GM21423 (cell line): Measurements from ENCODE around the gene TLCD4.

Experiments used
- ATAC-seq: cut with Tn5 transposase; IDR thresholded peaks from one replicate; pipeline ENCODE4 v1.9.1; 2021; ENCODE audit warnings: mild to moderate bottlenecking, moderate library complexity; ENCODE audit not compliant: unreplicated experiment

Gene TLCD4

DNA sequence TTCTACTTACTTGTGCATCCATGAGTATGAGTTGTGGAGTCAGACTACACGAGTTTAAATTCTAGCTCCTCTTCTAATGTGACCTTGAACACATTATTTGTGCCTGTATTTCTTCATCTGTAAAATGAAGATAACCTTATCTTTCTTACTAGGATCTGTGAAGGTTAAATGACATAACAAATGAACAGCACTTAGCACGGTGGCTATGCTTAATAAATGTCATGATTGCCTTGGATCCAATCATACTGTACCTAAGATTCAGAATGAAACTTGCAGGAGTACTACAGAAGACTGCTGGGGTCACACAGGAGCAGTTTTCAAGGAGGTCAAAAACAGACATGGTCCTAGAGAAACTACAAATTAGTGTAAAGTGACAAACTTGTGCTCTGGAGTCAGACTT, 22.2 kb upstream of the TLCD4 start:
- no peak for ATAC-seq

DNA sequence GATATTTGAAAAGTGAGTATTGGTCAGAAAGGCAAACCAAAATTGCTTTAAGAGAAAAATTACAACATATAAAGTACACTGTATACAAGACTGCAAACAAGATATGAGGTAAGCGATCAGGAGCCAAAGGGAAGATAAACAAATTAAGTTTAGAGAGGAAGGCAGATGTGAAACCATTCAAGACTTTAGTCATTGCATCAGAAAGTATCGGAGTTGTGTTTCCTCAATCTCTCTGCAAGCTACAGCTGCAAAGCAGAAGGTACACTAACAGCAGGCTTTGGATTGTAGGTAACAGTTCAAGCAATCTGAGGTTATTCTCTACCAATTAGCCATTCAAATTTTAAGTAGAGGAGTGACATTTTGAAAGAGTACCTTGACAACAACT, 21.3 kb upstream of the TLCD4 start:
- no peak for ATAC-seq

GRCh38 chr1:95096218-95096841, 20.8 kb upstream of the TLCD4 start:
- no peak for ATAC-seq

DNA sequence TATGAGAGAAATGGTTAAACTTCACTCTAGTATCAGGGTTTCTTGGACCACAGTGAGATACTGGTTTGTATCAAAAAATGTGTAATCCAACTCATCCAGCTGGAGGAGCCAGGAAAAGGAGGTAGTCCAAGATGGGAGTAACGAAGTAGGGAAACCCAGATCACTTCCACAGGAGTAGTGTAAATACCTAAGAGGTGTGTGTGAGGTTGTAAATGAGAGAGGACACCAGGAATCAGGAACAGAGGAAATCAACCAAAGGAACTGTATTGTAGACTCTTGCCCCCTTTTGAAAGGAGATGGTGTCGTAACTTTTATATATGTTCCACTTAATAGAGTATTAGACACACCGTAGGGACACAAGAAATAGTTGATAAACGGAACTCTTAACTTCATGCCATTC, 19.7 kb upstream of the TLCD4 start:
- no peak for ATAC-seq

DNA sequence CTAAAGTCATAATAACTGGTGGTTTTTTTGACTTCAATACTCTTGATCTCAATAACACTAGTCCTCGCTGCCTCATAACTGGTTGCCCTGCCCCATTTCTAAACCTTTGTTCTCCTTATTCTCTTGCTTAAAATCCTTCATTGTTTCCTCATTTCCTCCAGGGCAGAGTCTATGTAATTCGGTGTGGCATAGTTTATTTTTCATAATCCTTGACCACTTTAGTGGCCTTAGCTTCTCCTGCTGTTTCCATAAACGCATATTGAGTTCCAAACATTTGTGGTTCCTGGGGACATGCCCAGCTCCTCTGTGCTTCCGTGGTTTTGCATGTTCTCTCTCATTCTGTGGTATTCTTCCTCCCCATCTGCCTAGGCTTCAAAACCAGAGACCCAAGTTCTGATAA, 19.0 kb upstream of the TLCD4 start:
- ATAC-seq = no peak

- ATAC-seq = no peak
These were observed 8.4 kb upstream of the TLCD4 start for GRCh38 chr1:95108792-95109191.

DNA sequence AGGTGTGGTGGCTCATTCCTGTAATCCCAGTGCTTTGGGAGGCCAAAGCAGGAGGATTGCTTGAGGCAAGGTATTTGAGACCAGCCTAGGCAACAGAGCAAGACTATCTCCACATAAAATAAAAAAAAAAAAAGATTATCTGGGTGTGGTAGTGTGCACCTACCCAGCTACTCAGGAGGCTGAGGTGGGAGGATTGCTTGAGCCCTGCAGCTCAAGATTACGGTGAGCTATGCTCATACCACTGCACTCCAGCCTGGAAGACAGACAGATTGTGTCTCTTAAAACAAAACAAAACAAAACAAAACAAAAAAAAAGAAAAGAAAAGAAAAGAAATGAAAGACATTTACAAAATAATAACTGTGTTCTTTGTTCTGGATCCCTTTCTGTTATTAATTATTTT, 6.1 kb upstream of the TLCD4 start:
- ATAC-seq = no peak

- ATAC-seq = no peak
These were observed 3.5 kb upstream of the TLCD4 start for GRCh38 chr1:95113684-95114083.

DNA sequence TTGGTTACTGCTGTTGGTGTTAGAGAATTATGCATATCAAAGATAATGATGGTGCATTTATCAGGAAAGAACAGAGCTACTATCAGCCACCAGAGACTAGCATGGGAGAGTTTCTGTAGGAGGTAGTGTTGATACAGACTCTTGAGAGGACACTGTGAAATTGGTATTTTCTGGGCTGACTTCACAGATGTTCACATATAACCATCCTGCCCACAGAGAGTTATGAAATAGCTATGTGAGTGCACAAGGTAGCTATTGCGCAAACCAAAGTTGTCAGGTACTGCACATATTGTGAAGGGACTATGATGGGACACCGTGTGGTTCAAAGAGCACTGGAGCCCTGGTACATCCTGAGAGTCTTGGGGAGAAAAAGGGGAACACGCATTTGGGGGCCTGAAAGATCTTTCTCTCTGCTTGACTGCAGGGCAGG, 1.4 kb upstream of the TLCD4 start:
- no peak for ATAC-seq

DNA sequence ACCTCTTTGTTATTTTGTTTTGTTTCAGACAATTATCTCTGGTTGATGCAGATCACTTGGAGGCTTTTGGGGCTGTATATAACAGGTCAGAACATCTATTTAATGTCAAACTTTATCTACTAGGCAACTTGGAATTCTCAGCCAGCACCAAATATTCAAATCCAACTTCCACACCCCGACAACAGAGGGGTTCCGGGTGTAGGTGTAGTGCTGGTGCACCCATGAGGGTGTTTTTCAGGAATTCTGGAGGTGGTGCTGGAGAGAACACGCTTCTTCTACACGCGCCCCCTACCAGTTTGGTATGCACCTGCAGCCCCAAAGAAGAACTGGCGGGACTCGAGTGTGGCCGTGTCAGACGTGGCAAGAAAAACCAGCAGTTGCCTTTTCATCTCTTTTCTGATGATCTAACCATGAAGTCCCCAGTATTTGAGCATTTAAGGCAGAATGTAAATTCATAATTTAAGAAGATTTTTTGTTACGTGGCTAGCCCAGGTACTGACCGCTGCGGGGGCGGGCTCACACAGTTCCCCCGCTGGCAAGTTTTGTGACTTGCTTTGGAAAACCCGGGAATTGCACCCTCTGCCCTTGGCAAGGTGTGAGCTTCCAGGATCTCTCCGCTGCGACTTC, 462 bp upstream of the TLCD4 start:
- ATAC-seq = peak; percentile 63

DNA sequence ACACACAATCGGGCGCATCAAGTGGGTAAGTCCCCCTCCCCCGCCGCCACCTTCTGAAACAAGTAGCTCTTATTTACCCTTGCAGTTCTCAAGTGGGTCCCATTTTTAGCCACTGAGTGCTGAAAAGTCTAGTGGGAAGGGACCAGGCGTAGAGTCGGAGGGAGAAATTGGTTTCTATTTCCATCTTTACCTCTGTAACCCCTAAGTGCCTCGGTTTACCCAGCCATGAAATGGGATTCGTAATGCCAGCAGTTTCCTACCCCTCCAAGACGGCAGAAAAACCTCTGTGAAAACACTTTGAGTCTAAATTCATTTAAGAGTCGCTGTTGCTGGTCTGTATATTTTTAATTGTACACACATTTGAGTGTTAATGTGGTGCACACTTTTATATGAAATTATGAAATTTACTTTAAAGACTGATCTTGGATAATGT, 928 bp downstream of the TLCD4 start:
- ATAC-seq = no peak

DNA sequence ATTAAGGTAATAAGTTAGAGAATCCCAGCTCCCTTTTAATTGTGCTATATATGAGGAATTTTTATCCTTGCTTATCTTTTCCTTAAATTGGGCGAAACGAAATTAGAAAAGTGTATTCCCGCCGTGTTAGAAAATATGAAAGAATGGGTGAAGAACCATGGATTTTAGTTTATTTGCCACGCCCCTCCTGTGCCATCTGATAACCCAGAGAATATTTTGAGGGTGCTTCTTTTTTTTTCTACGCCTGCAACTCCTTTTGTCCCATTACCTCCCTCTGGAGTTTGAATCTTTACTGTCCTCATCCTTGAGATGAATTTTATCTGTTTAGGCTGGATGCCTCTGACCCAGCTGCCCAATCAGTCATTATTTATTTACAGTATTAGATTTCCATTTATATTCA, 1.6 kb downstream of the TLCD4 start:
- ATAC-seq = no peak

DNA sequence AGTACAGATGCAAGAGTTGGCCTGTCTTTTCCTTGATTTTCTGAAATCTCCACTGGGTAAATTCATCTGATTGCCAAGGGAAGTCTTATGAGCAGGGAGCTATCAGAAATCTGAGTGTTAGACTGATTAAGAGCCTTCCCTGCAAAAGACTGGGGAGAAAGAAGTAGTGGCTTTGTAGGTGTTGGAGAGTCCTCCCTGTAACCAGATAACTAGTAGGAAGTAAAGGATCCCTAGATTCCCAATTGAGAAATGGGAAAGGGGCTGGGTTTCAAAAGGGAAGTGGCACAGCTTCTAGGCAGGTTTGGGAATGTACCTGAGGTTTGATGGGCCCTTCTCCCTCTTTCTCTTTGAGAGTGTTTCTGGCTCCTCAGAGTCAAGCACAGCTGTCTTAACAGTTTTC, 2.1 kb downstream of the TLCD4 start:
- no peak for ATAC-seq

- ATAC-seq = no peak
These were observed 5.1 kb downstream of the TLCD4 start for GRCh38 chr1:95122151-95122697.

DNA sequence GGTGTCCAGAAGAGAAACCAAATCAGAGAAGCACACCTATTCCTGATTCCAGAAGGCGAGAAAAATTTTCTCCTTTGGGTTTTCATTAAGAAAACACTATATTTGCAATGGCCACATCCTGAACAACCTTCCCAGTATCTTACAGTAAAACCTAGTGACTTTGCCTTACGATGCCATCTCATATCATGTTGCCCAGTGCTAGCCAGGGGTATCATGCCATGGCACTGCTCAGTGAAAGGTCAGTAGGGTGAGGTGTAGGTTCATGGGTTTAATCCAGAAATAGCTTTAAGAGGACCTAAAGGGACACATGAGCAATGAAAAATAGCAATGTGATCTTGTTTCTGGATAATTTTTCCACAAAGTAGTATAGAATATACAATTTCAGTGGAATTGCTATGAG, 7.2 kb downstream of the TLCD4 start:
- ATAC-seq = no peak

GRCh38 chr1:95126366-95126765, 9.2 kb downstream of the TLCD4 start:
- ATAC-seq = no peak

DNA sequence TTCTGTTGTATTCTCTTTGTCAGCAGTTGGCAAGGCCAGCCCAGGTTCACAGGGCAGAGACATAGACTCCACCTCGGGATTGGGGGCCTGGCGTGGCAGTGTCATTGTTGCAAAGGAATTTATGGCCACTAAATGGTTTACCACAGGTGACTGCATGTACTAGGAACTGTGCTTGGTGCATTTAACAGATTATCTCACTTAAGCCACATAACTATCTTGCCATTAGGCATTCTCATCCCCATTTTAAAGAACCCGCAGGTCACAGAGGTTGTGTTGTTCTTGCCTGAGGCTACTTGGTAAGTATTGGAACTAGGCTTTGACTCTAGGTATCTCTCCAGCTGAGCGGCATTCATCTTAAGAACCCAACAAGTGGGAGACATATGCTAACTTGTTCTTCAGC, 9.7 kb downstream of the TLCD4 start:
- no peak for ATAC-seq

DNA sequence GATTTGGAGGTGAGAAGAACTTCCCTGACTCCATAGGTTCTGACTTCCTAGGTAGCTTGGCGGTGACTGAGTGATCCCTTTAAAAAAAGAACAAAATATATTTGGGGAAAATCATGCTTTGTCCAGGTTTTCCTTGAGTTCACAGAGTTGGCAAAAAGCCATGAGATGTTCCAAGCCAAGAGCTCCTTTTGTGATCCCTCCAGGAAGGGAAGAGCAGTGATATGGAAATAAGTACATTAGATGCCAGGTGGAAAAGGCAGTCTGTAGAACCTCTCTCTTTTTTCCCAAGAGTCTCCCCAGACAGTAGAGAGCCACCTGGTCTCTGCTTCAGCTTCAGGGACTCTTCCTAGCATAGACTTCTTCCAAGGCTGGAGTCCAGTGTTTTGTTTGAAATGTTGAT, 10.2 kb downstream of the TLCD4 start:
- ATAC-seq = no peak

- no peak for ATAC-seq
These were observed 15.6 kb downstream of the TLCD4 start for GRCh38 chr1:95132762-95133161.

DNA sequence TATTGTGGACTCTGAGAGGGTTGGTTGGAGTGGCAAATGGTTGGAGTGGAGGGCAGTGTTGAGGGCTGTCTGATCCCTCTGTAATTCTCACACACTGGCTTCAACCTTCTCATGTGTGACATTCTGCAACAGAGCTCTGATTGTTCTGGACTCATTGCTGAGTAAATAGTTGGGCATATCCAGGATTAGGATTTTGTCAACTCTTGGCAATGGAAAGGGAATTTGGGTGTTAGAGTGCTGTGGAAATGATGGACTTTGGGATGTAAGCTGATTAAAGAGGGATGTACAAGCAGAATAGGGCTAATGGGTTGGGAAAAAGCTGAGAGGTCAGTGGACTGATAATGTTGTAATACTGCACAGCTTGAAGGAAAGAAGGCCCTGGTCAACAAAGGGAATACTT, 16.5 kb downstream of the TLCD4 start:
- no peak for ATAC-seq

DNA sequence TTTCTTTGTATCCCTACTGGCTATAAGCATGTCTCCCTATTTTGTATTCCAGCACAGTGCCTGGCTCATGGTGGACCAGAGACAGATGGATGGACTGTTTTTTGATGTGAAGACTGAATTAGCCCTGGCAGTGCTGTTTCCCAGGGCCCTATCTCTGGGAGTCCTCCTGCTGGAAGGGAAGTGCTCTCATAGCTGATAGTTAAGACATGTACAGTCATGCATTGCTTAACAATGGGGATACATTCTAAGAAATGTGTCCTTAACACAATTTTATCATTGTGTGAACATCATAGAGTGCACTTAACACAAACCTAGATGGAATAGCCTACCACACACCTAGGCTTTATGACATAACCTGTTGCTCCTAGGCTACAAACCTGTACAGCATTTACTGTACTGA, 21.1 kb downstream of the TLCD4 start:
- no peak for ATAC-seq

DNA sequence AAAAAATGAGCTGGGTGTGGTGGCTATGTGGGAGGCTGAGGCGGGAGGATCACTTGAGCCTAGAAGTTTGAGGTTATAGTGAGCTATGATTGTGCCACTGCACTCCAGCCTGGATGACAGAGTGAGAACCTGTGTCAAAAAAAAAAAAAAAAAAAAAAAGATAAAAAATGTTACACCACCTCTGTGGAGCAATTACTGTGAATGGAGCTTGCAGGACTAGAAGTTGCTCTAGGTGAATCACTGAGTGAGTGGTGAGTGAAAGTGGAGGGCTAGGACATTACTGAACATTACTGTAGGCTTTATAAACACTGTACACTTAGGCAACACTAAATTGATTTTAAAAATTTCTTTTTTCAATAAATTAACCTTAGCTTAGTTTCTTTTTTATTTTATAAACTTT, 21.9 kb downstream of the TLCD4 start:
- ATAC-seq = no peak

DNA sequence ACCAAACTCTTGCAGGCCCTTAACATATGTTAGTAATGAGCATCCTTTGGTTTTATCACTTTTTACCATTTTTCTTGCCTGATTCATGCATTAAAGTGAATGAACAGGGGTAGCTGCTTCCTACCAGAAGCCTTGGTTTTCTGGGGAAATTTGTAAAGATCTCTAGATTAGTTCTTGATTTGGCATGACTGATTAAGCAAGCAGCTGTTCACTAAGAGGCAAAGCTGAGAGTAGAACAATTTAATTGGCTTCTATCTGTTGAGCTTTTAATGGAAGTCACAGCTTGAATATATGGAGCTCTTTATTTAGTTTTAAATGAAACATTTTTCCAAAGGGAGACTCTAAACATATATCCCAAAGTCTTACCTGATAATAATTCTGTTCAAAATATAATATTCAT, 23.6 kb downstream of the TLCD4 start:
- no peak for ATAC-seq
